Heart right ventricle (tissue), 16 donors: ENCODE results near the gene PTCH2. TPM values are rescaled to one million over a fixed set of nuclear protein-coding genes. Genes with fewer than 3 reads are reported as not detected.

Source experiments
- ATAC-seq, 8 donors: fragments of 200-7000 bp; cut with Tn5 transposase; one replicate each; pipeline ENCODE4 v1.9.1; 2020; ENCODE audit warnings: mild to moderate bottlenecking in 8 of 8, moderate library complexity in 8 of 8, moderate number of reproducible peaks in 1 of 8
- DNase-seq, 2 donors: peaks; one replicate each; pipeline ENCODE4 v3.0.0-alpha.2; 2020
- H3K27ac ChIP-seq, 10 donors: fragments of 200-600 bp; sonication (generic) in 2 of 10; one replicate each; pipeline versions ENCODE4 v1.5.0 to v1.8.0; 2020 to 2022; ENCODE audit warnings: mild to moderate bottlenecking in 3 of 10
- H3K27me3 ChIP-seq, 7 donors: fragments of 200-600 bp; one replicate each; pipeline ENCODE4 v1.8.0; 2021 to 2022; ENCODE audit warnings: mild to moderate bottlenecking in 2 of 7
- H3K36me3 ChIP-seq, 9 donors: fragments of 200-600 bp; sonication (generic) in 1 of 9; one replicate each; pipeline versions ENCODE4 v1.5.0 to v1.8.0; 2020 to 2022; ENCODE audit warnings: mild to moderate bottlenecking in 2 of 9
- H3K4me1 ChIP-seq, 9 donors: fragments of 200-600 bp; sonication (generic) in 1 of 9; one replicate each; pipeline versions ENCODE4 v1.5.0 to v1.8.0; 2020 to 2022; ENCODE audit warnings: mild to moderate bottlenecking in 4 of 9
- H3K4me3 ChIP-seq, 10 donors: fragments of 200-600 bp; sonication (generic) in 2 of 10; one replicate each; pipeline versions ENCODE4 v1.5.0 to v1.8.0; 2020 to 2022; ENCODE audit warnings: mild to moderate bottlenecking in 7 of 10, moderate library complexity in 2 of 10
- H3K9me3 ChIP-seq, 11 donors: fragments of 200-600 bp in 10 of 11; sonication (generic) in 2 of 11; one replicate each; pipeline versions ENCODE4 v1.5.0 to v1.8.0; 2013 to 2022; ENCODE audit warnings: mild to moderate bottlenecking in 2 of 11, control low read depth in 1 of 11, moderate library complexity in 1 of 11
- CTCF ChIP-seq, 9 donors: fragments of 200-600 bp; sonication (generic) in 2 of 9; IDR thresholded peaks; one replicate each; pipeline versions ENCODE4 v1.5.0 to v1.8.0; 2021 to 2022; ENCODE audit warnings: antibody characterized with exemption in 9 of 9, mild to moderate bottlenecking in 5 of 9, moderate library complexity in 1 of 9
- WGBS, 2 donors: extraction: QIAGEN DNeasy Blood & Tissue Kit; methylation state at CpG; one replicate each; pipeline ENCODE4 v1.1.7; 2013; ENCODE audit warnings: inconsistent platforms in 1 of 2; 5-methylcytosine and 5-hydroxymethylcytosine counted together
- intact Hi-C, 10 donors: fragments of 100-400 bp; cut with DNase I; formaldehyde crosslinking; loops; one replicate each; pipeline versions ENCODE4 v1.11.1 to v1.14.2; 2022
- polyA plus RNA-seq, 2 donors: library from polyadenylated mRNA; stranded (reverse); fragments of 200-250 nt; gene quantifications; one replicate each; pipeline ENCODE4 v1.2.3, GENCODE V29; 2013
- total RNA-seq, 10 donors: library from RNA; stranded (reverse); fragmentation: NEBNext Ultra II Directional in 3 of 10; extraction: Animal tissue kit (Norgen Biotek cat#: 25700) in 3 of 10; gene quantifications; one replicate each; pipeline versions ENCODE4 v1.2.1 to v1.2.4, GENCODE V29; 2021 to 2023
- donor health status: Arrhythmogenic right ventricular cardiomyopathy.
- donor health status: ischemic (EF 13 %, LVEDD 7.1; RV severe dilation, severe dysfunction).
- donor health status: healthy with polysubstance abuse.
- donor health status: DM: no; HTN: yes; CAD: no.
- donor health status: DM: no; HTN: no; CAD: no.
- donor health status: ischemic (EF 25% LVEDD 6.9; RV normal size, moderate dysfunction).
- donor health status: ischemic (EF 25% LVEDD 5.7; RV mildly dilated, moderate dysfunction).
- donor health status: healthy.
- donor health status: DM: yes; HTN: yes; CAD: no.
- donor health status: Ischemic cardiomyopathy.
- donor health status: ischemic (EF 35%, LVEDD 5.7; RV mildly dilated, moderate dysfunction).
- donor health status: nonischemic (EF 11% LVEDD 7.7; RV severe dilation, severe dysfunction).
- donor health status: DM: yes; HTN: yes; CAD: no.
- donor health status: PGD.
- donor health status: ischemic (EF 29% LVEDD 5.4; RV normal size, mild dysfunction).
- donor health status: nonischemic (EF 23%, LVEDD 6.1; RV moderate dilation, normal function).

PTCH2 gene
- total and polyA plus RNA-seq, 12 donors, result 0.25 to 1.1 (median 0.44) TPM

GRCh38 chr1:44778705-44779576 is 64.1 kb downstream of the PTCH2 start:
- 94 to 96% methylated on average over 6 of the region's 6 CpGs for WGBS, 2 donors
- H3K27ac ChIP-seq, result no peak overlapping the region
- TF ChIP-seq CTCF (IDR thresholded peaks at IDR 0.05), result no peak
- ATAC-seq (no peak), DNase-seq (no peak)
- intact Hi-C loops, result loop anchor here in 2 of 10 donors (5.0 kb wide), 2 partner anchors 42 to 233 kb away; partner anchors contain the start of genes HECTD3 (in 1 of the 2), KIF2C (in 1 of the 2) and UROD (in 1 of the 2)
- H3K9me3 ChIP-seq, result no peaks in the 10 kb centered on the region
- peaks cover 0 to 59% (median 24%) of the 10 kb centered on the region in 9 donors for H3K36me3 ChIP-seq
- H3K27me3 ChIP-seq, result no peaks in the 10 kb centered on the region
- H3K4me1 ChIP-seq, result peaks cover 2 to 48% (median 34%) of the 10 kb centered on the region in 9 donors
- no peak overlapping the region for H3K4me3 ChIP-seq

- Histone ChIP-seq H3K9me3 (no peaks in the 10 kb centered on the region), H3K27me3 (no peaks in the 10 kb centered on the region), H3K4me1 (peaks cover 2 to 43% (median 31%) of the 10 kb centered on the region in 9 donors), H3K4me3 (peak overlapping the region in 1 of 10 donors; percentile 65), H3K27ac (peak overlapping the region in 1 of 10 donors; percentile 31), H3K36me3 (peaks cover 0 to 59% (median 24%) of the 10 kb centered on the region in 9 donors)
- no peak for TF ChIP-seq CTCF (IDR thresholded peaks at IDR 0.05)
- intact Hi-C loops, result loop anchor here in 2 of 10 donors (5.0 kb wide), 2 partner anchors 41 to 234 kb away; partner anchors contain the start of genes HECTD3 (in 1 of the 2), KIF2C (in 1 of the 2) and UROD (in 1 of the 2)
- no peak for ATAC-seq
- 64 to 67% methylated on average over 13 of the region's 13 CpGs for WGBS, 2 donors
- DNase-seq, result no peak
Observed at GRCh38 chr1:44777969-44778635, 65.0 kb downstream of the PTCH2 start.

GRCh38 chr1:44777547-44777946 is 65.5 kb downstream of the PTCH2 start:
- no peak for TF ChIP-seq CTCF (IDR thresholded peaks at IDR 0.05)
- intact Hi-C loops, result loop anchor here in 2 of 10 donors (5.0 kb wide), 2 partner anchors 40 to 235 kb away; partner anchors contain the start of genes HECTD3 (in 1 of the 2), KIF2C (in 1 of the 2) and UROD (in 1 of the 2)
- no peaks in the 10 kb centered on the region for H3K27me3 ChIP-seq
- H3K9me3 ChIP-seq, result no peaks in the 10 kb centered on the region
- H3K36me3 ChIP-seq, result peaks cover 0 to 59% (median 24%) of the 10 kb centered on the region in 9 donors
- peak overlapping the region in 1 of 10 donors; percentile 31 for H3K27ac ChIP-seq
- 82 to 85% methylated on average over 14 of the region's 14 CpGs for WGBS, 2 donors
- H3K4me3 ChIP-seq, result peak overlapping the region in 1 of 10 donors; percentile 65
- peaks cover 2 to 43% (median 31%) of the 10 kb centered on the region in 9 donors for H3K4me1 ChIP-seq
- DNase-seq (no peak), ATAC-seq (no peak)

- ATAC-seq, result no peak
- H3K4me3 ChIP-seq, result peak overlapping the region; percentile 51 to 98 (median 84)
- H3K27me3 ChIP-seq, result no peaks in the 10 kb centered on the region
- WGBS, 2 donors, result 60 to 61% methylated on average over 12 of the region's 12 CpGs
- intact Hi-C loops, result loop anchor here in 2 of 10 donors (5.0 kb wide), 2 partner anchors 39 to 236 kb away; partner anchors contain the start of genes HECTD3 (in 1 of the 2), KIF2C (in 1 of the 2) and UROD (in 1 of the 2)
- peaks cover 2 to 43% (median 31%) of the 10 kb centered on the region in 9 donors for H3K4me1 ChIP-seq
- TF ChIP-seq CTCF (IDR thresholded peaks at IDR 0.05), result no peak
- peak overlapping the region in 7 of 10 donors; percentile 49 to 98 (median 96) for H3K27ac ChIP-seq
- H3K9me3 ChIP-seq, result no peaks in the 10 kb centered on the region
- peaks cover 0 to 54% (median 24%) of the 10 kb centered on the region in 9 donors for H3K36me3 ChIP-seq
- no peak for DNase-seq
Observed at GRCh38 chr1:44776730-44777068, 66.4 kb downstream of the PTCH2 start.
